Stimulated activated CD4-positive, alpha-beta T cell treated with anti-CD3 and anti-CD28 coated beads, Interleukin-15, amount 100 ng/mL, for 48 hours (primary cell): ENCODE measurements around the gene EPHB3.
"Not testable (repeated sequence)": the region's sequence is repeated elsewhere in the genome, so short reads cannot be mapped to it uniquely, and the experiment has no call there.

Experiments used
- DNase-seq, 2 donors: peaks; one replicate each; pipeline ENCODE4 v3.0.0-alpha.2; 2020; ENCODE audit warnings: low read depth in 2 of 2

EPHB3 gene

DNA sequence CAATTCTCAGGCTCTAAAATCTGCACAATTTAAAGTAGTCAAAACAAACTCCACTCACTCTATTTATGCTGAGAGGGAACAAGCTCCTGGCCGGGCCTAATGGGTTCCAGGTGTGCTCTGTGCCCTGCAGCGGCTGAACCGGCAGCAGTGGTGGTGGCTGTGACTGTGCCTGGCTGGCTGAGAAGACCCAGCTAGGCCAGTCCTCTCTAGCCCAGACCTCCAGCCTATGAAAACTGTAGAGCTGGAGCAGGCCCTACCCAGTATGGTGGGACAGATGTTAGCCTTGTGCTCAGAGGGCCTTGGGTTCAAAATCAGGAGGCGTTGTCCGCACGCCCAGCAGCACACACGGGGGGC is 37.0 kb downstream of the EPHB3 start:
- DNase-seq, result no peak

DNA sequence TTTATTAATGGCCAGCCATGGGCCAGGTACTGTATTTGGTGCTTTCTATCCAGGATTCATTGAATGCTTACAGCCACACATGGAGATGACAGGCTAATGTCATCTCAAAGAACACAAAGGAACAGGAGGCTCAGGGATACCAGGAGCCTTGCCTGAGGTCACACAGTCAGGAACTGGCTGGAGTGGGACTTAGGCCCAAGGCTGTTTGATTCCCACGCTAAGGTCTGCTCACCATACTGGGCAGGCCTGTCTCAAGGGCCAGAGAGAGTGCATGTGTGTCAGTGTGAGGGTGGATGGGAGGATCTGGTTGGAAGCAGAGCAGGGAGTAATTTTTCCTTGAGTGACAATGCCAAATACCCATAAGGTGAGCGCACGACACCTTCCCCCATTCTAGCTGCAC is 37.6 kb downstream of the EPHB3 start:
- no peak for DNase-seq

- DNase-seq, result no peak
These were observed 39.2 kb downstream of the EPHB3 start for GRCh38 chr3:184600685-184601377.

GRCh38 chr3:184601576-184602371 is 40.2 kb downstream of the EPHB3 start:
- DNase-seq, result no peak

DNA sequence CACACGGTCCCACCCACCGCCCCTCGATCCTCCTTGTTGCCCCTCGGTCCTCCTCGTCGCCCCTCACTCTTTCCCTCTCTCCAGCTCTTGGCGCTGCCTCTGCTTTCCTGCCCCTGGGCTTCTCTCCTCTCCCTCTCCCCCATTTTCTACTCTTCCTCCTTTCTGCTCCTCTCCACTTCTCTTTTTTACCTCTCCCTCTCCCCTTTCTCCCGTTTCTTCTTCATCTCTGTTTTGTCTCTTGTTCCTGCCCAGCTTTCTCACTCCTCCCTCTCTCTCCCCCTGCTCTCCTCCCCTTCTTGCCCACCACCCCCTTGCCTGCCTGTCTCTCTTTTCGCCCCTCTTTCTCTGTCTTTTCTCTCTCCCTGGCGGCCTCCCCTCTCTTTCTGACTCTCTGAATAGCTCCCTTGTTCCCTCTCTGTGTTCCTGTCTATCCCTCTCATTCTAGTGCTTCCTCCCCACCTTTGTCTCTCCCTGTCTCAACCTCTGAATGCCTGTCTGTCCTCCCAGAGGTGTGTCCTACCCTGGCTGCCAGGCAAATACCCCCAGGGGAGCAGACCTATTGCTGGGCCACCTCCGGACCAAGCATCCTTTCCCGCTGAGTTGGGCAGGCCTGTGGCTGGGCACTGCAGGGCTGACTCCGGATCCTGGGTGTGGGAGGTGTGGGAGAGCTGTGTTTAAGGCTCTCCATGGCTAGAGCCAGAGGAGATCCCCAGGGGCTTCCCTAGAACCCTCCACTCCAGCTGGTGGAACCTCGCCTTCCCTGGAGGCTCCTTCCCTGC is 41.0 kb downstream of the EPHB3 start:
- DNase-seq, result no peak

DNA sequence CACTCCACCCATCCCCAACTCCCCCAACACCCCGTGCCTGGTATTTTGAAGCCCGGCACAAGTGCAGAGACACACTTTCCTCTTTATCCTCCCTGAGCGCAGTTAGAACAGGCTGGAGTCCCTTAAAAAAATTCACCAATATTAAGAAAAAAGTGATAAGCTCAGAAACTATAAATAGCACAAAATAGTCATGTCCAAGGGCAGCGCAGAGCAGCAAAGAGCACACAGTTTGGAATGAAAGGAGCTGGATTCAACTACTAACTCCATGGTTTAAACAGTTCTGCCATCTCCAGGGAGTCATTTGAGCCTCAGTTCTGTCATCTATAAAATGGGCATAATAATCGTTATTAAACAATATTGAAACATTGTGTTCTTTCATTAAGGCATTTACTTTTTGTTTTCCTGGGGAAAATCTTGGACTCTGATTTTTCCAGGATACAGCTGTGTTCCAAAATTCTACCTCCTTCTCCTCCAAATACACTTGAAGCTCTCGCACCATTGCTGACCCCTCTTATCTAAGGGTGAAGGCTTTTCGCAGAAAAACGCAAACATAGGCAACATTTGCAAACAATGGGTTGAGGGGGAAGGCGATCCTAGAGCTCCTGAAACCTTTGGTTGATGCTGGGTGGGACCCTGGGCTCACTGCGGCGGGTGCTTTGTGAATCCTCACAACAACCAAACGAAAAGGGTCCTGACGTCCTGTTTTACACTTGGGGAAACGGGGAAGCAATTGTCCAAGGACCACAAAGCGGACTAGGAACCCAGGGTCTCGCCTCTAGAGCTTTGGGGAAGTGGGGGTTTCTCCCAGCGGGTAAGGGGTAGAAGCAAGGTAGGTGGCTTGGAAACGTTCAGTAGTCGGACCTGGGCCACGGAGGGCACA is 41.8 kb downstream of the EPHB3 start:
- DNase-seq, result no peak

GRCh38 chr3:184604039-184604601 is 42.5 kb downstream of the EPHB3 start:
- DNase-seq, result no peak

DNA sequence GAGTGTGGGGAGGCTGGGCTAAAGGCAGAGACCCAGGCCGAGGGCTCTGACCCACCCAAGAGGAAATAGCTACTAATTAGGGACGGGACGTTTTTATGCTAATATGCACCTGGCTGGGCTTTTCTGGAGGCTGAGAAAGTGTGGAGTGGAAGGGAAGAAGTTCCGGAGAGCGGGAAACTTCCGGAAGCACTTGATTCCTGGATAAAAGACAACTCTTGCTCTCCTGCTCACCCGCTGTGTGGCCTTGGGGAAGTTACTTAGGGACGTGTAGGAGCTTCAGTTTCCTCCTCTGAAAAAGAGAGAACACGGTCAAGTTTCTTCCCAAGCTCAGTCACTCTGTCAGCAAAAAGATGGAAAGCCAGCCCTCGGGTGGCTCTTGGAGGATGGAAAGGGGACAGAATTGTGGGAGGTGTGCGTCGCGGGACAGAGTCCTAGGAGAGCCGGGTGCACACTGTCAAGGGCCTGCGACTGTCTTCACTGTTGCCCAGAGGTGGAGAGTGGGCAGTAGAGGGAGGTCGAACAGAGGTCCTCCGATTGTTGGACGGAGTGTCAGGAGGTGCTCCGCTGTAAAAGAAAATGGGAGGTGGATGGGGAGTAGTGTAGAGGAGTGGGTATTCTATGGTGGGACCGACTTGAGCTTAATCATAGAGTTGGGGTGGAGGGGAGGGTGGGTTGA is 43.2 kb downstream of the EPHB3 start:
- DNase-seq, result no peak

DNA sequence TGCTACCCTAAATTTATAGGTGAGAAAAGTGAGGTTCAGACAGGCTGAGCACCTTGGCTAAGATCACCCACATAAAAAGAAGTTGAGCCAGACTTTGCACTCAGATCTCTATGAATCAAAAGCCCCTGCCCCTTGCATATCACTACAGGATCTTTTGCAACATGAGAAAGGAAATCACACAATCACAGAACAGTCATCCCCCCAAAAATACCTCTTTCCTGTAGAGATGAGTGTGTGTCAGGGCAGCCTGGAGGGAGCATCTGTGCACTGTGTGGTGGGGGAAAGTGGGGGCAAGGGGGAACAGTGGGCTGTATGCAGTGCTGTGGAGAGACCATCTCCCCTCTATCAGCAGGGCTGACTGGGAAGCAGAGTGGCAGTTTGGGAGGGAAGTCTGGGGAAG is 46.6 kb downstream of the EPHB3 start:
- no peak for DNase-seq

GRCh38 chr3:184609476-184610244 is 48.1 kb downstream of the EPHB3 start:
- DNase-seq, result no peak

- no peak for DNase-seq
These were observed 48.8 kb downstream of the EPHB3 start for GRCh38 chr3:184610245-184610871.

DNA sequence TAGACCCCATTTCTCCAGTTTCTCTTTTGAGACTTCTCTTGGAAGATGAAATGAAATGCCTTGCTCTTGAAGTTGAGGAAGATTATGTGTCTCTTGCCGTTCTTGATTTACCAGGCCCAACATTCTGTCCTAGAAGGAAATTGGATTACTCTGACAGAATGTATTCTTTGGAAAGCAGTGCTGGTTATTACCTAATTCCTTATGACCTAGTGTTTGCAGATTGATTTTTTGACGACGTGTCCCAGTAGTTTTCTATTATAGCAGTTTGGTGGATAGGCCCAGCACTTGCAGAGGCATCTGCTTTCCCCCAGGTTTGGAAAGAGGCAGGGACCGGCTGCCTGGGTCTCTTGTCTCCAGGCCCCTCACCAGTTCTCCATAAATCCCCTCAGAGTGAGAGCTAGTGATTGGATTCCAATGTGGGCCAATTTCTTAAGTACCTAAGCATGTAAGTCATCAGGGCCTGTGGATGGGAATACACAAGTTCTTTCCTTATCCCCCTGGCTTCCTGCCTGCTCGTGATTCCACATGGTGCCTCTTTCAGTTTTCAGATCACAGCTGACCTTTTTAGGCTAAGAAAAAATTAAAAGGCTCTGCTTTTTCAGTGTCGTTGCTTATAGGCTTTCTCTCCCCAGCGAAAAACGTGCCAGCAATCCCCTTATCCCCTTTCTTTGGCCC is 50.2 kb downstream of the EPHB3 start:
- no peak for DNase-seq

GRCh38 chr3:184615396-184615795 is 53.8 kb downstream of the EPHB3 start:
- no peak for DNase-seq

DNA sequence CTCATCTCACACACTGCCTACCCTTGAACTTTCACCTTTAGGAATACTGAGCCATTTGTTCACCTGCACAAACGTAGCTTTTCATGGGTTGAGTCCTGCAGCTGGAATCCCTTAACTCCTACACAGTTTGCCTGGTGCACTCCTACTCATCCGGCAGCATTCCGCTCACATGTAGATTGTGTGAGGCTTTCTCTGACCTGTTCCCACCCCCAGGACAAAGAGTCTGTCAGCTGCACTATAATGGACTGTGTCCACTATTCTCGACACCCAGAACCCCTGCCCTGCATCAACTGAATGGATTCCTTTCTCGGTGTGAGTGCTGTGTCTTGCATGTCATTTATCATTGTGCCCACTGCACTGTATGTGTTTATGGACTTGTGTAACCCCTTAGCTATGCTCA is 54.9 kb downstream of the EPHB3 start:
- no peak for DNase-seq

- DNase-seq, result not testable (repeated sequence)
These were observed 55.7 kb downstream of the EPHB3 start for GRCh38 chr3:184617306-184617705.

GRCh38 chr3:184618811-184619210 is 57.2 kb downstream of the EPHB3 start:
- no peak for DNase-seq

DNA sequence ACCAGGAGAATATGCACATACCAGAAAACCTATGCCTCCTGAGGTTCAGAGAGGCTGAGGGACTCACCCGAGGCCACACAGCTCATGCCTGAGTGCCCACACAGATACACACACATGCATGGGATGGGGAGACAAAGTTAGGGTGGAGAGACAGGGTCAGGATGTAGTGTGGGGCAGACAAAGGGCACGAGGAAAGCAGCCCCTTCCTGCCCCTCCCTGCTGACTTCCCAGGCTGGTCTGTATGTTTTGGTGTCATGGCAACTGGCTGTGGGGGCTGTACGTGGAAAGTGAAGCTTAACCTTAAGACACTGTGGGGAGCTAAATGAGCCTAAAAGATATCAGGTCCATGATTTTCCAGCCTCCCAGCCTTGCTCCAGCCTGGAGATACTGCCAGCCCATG is 57.8 kb downstream of the EPHB3 start:
- DNase-seq, result no peak

DNA sequence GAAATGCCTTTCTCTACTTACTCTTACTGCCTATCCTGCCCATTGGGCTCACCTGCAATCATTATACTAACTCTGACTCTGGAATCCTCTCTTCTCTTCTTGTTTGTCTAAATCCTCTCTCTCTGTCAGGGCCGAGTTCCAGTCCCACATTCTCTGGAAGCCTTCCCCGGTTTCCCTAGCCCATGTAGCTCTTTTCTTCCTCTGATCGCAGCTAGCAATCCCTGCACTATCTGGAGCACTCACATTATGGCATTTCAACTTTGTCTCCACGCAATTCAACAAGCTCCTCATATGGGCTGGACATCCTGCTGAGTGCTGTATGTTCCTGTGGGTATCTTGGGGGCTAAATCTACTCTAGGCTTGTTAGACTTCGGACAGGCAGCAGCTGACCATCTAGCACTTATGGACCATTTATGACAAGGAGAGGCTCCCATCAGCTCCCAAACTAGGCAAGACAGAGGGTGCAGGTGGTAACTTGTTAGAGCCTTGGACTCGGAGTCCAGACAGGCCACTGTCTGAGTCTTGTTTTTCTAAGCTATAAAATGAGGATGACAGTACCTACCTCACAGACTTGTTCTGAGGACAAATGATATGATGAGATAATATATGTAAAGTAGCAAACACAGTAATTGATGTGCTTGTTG is 58.3 kb downstream of the EPHB3 start:
- DNase-seq, result no peak
